Thymus (tissue), 11 donors: Measurements from ENCODE around the gene RAD18. TPM values are rescaled to one million over a fixed set of nuclear protein-coding genes. Genes with fewer than 3 reads are reported as not detected.

Experiments used
- DNase-seq, 9 donors: peaks; one replicate each; pipeline ENCODE4 v3.0.0-alpha.2; 2013; ENCODE audit warnings: low spot score in 9 of 9, low read depth in 6 of 9, missing footprints in 1 of 9
- H3K27ac ChIP-seq, 2 donors: one replicate each; pipeline ENCODE4 v1.5.1; 2013; ENCODE audit warnings: control low read depth in 1 of 2, low read depth in 1 of 2, low read length in 1 of 2, mild to moderate bottlenecking in 1 of 2, moderate library complexity in 1 of 2
- H3K27me3 ChIP-seq, 2 donors: one replicate each; pipeline ENCODE4 v1.5.1; 2013; ENCODE audit warnings: low read length in 1 of 2; ENCODE audit not compliant: control insufficient read depth in 2 of 2, insufficient read depth in 1 of 2
- H3K36me3 ChIP-seq, 2 donors: one replicate each; pipeline ENCODE4 v1.5.1; 2013; ENCODE audit warnings: low read length in 1 of 2, mild to moderate bottlenecking in 1 of 2, moderate library complexity in 1 of 2; ENCODE audit not compliant: control insufficient read depth in 2 of 2, insufficient read depth in 2 of 2
- H3K4me1 ChIP-seq, 2 donors: one replicate each; pipeline ENCODE4 v1.5.1; 2013; ENCODE audit warnings: low read length in 2 of 2; ENCODE audit not compliant: control insufficient read depth in 2 of 2, insufficient read depth in 2 of 2
- H3K4me3 ChIP-seq, 2 donors: one replicate each; pipeline ENCODE4 v1.5.1; 2013; ENCODE audit warnings: low read length in 2 of 2, control low read depth in 1 of 2, mild to moderate bottlenecking in 1 of 2
- H3K9me3 ChIP-seq, 2 donors: one replicate each; pipeline ENCODE4 v1.5.1; 2013; ENCODE audit warnings: low read length in 1 of 2, mild to moderate bottlenecking in 1 of 2; ENCODE audit not compliant: control insufficient read depth in 2 of 2, insufficient read depth in 1 of 2
- WGBS: extraction: QIAGEN DNeasy Blood & Tissue Kit; methylation state at CpG from one replicate; pipeline ENCODE4 v1.1.7; 2013; 5-methylcytosine and 5-hydroxymethylcytosine counted together
- polyA plus RNA-seq: library from polyadenylated mRNA; stranded (reverse); fragments of 200-250 nt; gene quantifications from one replicate; pipeline ENCODE4 v1.2.3, GENCODE V29; 2013
- total RNA-seq: library from RNA; stranded (reverse); fragments of 120-200 nt; gene quantifications from one replicate; pipeline ENCODE4 v1.2.4, GENCODE V29; 2013
- donor health status: healthy.

RAD18 gene
- total and polyA plus RNA-seq, 2 donors: 4.0 to 14.5 TPM

- no peak overlapping the region for H3K4me3 ChIP-seq
- no peaks in the 10 kb centered on the region for H3K36me3 ChIP-seq
- no peaks in the 10 kb centered on the region for H3K9me3 ChIP-seq
- no peaks in the 10 kb centered on the region for H3K27me3 ChIP-seq
- H3K27ac ChIP-seq: no peak overlapping the region
- H3K4me1 ChIP-seq: no peaks in the 10 kb centered on the region
- no peak for DNase-seq
- 99% methylated on average over 7 of the region's 7 CpGs for WGBS
Observed at GRCh38 chr3:8843347-8843746, 119.9 kb downstream of the RAD18 start.

GRCh38 chr3:8842293-8842692 lies 121.0 kb downstream of the RAD18 start:
- no peaks in the 10 kb centered on the region for H3K27me3 ChIP-seq
- H3K27ac ChIP-seq: no peak overlapping the region
- no peaks in the 10 kb centered on the region for H3K4me1 ChIP-seq
- no peak overlapping the region for H3K4me3 ChIP-seq
- 48% methylated on average over 2 of the region's 2 CpGs for WGBS
- H3K9me3 ChIP-seq: no peaks in the 10 kb centered on the region
- no peaks in the 10 kb centered on the region for H3K36me3 ChIP-seq
- DNase-seq: no peak

- Histone ChIP-seq H3K4me1 (no peaks in the 10 kb centered on the region), H3K27ac (no peak overlapping the region), H3K27me3 (no peaks in the 10 kb centered on the region), H3K9me3 (no peaks in the 10 kb centered on the region), H3K36me3 (no peaks in the 10 kb centered on the region), H3K4me3 (no peak overlapping the region)
- no peak for DNase-seq
- 92% methylated on average over 3 of the region's 3 CpGs for WGBS
Observed at GRCh38 chr3:8841472-8841871, 121.8 kb downstream of the RAD18 start.

- Histone ChIP-seq H3K36me3 (no peaks in the 10 kb centered on the region), H3K9me3 (no peaks in the 10 kb centered on the region), H3K27me3 (no peaks in the 10 kb centered on the region), H3K27ac (no peak overlapping the region), H3K4me1 (no peaks in the 10 kb centered on the region), H3K4me3 (no peak overlapping the region)
- DNase-seq: no peak
- WGBS: 97% methylated on average over 5 of the region's 5 CpGs
Observed at GRCh38 chr3:8840556-8840955, 122.7 kb downstream of the RAD18 start.

GRCh38 chr3:8839607-8840325 lies 123.5 kb downstream of the RAD18 start:
- DNase-seq: no peak
- WGBS: 92% methylated on average over 9 of the region's 9 CpGs
- no peak overlapping the region for H3K27ac ChIP-seq
- H3K4me1 ChIP-seq: no peaks in the 10 kb centered on the region
- no peaks in the 10 kb centered on the region for H3K36me3 ChIP-seq
- H3K9me3 ChIP-seq: no peaks in the 10 kb centered on the region
- no peaks in the 10 kb centered on the region for H3K27me3 ChIP-seq
- no peak overlapping the region for H3K4me3 ChIP-seq

- no peak overlapping the region for H3K27ac ChIP-seq
- H3K36me3 ChIP-seq: no peaks in the 10 kb centered on the region
- WGBS: 96% methylated on average over 3 of the region's 3 CpGs
- no peaks in the 10 kb centered on the region for H3K27me3 ChIP-seq
- H3K9me3 ChIP-seq: no peaks in the 10 kb centered on the region
- no peak overlapping the region for H3K4me3 ChIP-seq
- no peaks in the 10 kb centered on the region for H3K4me1 ChIP-seq
- DNase-seq: no peak
Observed at GRCh38 chr3:8838765-8839423, 124.4 kb downstream of the RAD18 start.

- no peak for DNase-seq
Observed at GRCh38 chr3:8838234-8838633, 125.0 kb downstream of the RAD18 start.

GRCh38 chr3:8837162-8837561 lies 126.1 kb downstream of the RAD18 start:
- H3K4me3 ChIP-seq: no peak overlapping the region
- DNase-seq: no peak
- no peaks in the 10 kb centered on the region for H3K36me3 ChIP-seq
- H3K9me3 ChIP-seq: no peaks in the 10 kb centered on the region
- no peaks in the 10 kb centered on the region for H3K27me3 ChIP-seq
- WGBS: 87% methylated on average over 3 of the region's 3 CpGs
- no peaks in the 10 kb centered on the region for H3K4me1 ChIP-seq
- H3K27ac ChIP-seq: no peak overlapping the region

More at GRCh38 chr3:8838234-8838633, 125.0 kb downstream of the RAD18 start:
- Histone ChIP-seq H3K27ac (no peak overlapping the region), H3K27me3 (no peaks in the 10 kb centered on the region), H3K36me3 (no peaks in the 10 kb centered on the region), H3K9me3 (no peaks in the 10 kb centered on the region), H3K4me1 (no peaks in the 10 kb centered on the region), H3K4me3 (no peak overlapping the region)
- WGBS: 73% methylated on average over 4 of the region's 4 CpGs

- no peak overlapping the region for H3K27ac ChIP-seq
- 95% methylated on average over 3 of the region's 3 CpGs for WGBS
- no peak for DNase-seq
- H3K4me3 ChIP-seq: no peak overlapping the region
- no peaks in the 10 kb centered on the region for H3K36me3 ChIP-seq
- no peaks in the 10 kb centered on the region for H3K27me3 ChIP-seq
- no peaks in the 10 kb centered on the region for H3K9me3 ChIP-seq
- H3K4me1 ChIP-seq: no peaks in the 10 kb centered on the region
Observed at GRCh38 chr3:8836096-8836495, 127.2 kb downstream of the RAD18 start.
